ENCODE measurements around the gene XCL1.

DNA sequence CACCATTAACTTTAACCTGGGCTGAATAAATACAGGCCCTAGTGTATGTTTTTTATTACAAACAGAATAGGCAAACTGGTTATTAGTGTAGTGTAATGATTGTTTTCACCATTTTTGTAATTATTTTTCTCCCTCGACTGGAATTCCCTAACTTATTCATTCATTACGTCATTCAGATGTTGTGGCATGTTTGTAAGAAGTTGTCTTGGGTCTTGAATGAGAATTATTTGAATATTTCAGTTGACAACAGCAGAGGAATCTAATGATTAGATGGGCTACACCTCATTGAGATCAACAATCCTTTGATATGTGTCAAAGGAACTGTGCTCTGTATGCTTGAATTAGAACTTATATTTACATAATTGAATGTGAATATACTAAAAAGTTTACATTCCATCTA, 12.8 kb downstream of the XCL1 start:
- TF ChIP-seq EZH2 (IDR thresholded peaks at IDR 0.05; ENCODE audit: borderline replicate concordance, low read depth, low read length, poor library complexity, severe bottlenecking): no peak
- no peak for TF ChIP-seq CTCF (conservative IDR thresholded peaks at IDR 0.05; ENCODE audit: low read depth, low read length)

Data from A673 (cell line).